HCT116 (cell line): ENCODE results near the gene WNT9A. TPM values are rescaled to one million over a fixed set of nuclear protein-coding genes. Genes with fewer than 3 reads are reported as not detected.

ENCODE experiments used
- ATAC-seq: fragments of 200-7000 bp; cut with Tn5 transposase; 2 replicates; pipeline ENCODE4 v1.9.1; 2020; ENCODE audit warnings: mild to moderate bottlenecking, moderate library complexity
- BruUV-seq: library from RNA; stranded (reverse); fragments of 400-500 nt; replicated peaks from 2 replicates; lab custom pipeline; 2021; lab: Mats Ljungman, UMichigan
- CTCF ChIA-PET: fragments of 300-600 bp; sonication (Branson Sonifier 250); formaldehyde crosslinking; loops from one replicate; lab custom pipeline; 2021; ENCODE audit warnings: antibody characterized with exemption; lab: Charles Lee
- POLR2A ChIA-PET: fragments of 300-600, 350-600 bp; sonication (Branson Sonifier 250); formaldehyde crosslinking; loops from one replicate; lab custom pipeline; 2021; ENCODE audit warnings: antibody characterized with exemption; lab: Charles Lee
- RAD21 ChIA-PET, 2 experiments: fragments of 300-600 bp; sonication (Branson Sonifier 250); formaldehyde crosslinking; loops; one replicate each; lab custom pipeline; 2023; ENCODE audit warnings: low total read pairs in 2 of 2; ENCODE audit not compliant: uncharacterized antibody in 2 of 2, unreplicated experiment in 2 of 2, low non-redundant PET in 1 of 2; lab: Charles Lee
- DNase-seq: peaks from one replicate; pipeline ENCODE4 v3.0.0-alpha.2; 2010; ENCODE audit warnings: low read depth, low spot score
- H2AFZ ChIP-seq: fragments of 200-600 bp; shearing (Covaris generic), sonication (generic); 2 replicates; pipeline ENCODE4 v1.6.1; 2017; ENCODE audit warnings: low read depth, mixed run types, mixed read lengths, antibody characterized with exemption, low read length; ENCODE audit not compliant: poor library complexity, severe bottlenecking
- H3K27ac ChIP-seq: 2 replicates; pipeline ENCODE4 v1.5.1; 2012; ENCODE audit warnings: low read depth, low read length
- H3K27me3 ChIP-seq: fragments of 200-600 bp; sonication (generic); 2 replicates; pipeline ENCODE4 v1.6.1; 2016; ENCODE audit warnings: mixed run types, low read length, mixed read lengths; ENCODE audit not compliant: insufficient read depth
- H3K36me3 ChIP-seq, 2 experiments: fragments of 200-500 bp in 1 of 2; fragments of 200-600 bp in 1 of 2; sonication (Bioruptor generic) in 1 of 2; sonication (generic) in 1 of 2; 2 replicates each; pipeline versions ENCODE4 v1.5.1 to v1.6.1; 2014 to 2016; ENCODE audit warnings: low read length in 2 of 2, inconsistent platforms in 1 of 2, mixed read lengths in 1 of 2, mixed run types in 1 of 2; ENCODE audit not compliant: insufficient read depth in 2 of 2, control insufficient read depth in 1 of 2
- H3K4me1 ChIP-seq, 2 experiments: fragments of 200-600 bp in 1 of 2; sonication (generic) in 1 of 2; 2 replicates each; pipeline versions ENCODE4 v1.5.1 to v1.6.1; 2012 to 2017; ENCODE audit warnings: low read length in 2 of 2, inconsistent platforms in 1 of 2, mild to moderate bottlenecking in 1 of 2, mixed read lengths in 1 of 2, mixed run types in 1 of 2, moderate library complexity in 1 of 2; ENCODE audit not compliant: insufficient read depth in 2 of 2, control insufficient read depth in 1 of 2
- H3K4me2 ChIP-seq: fragments of 200-600 bp; sonication (generic); 2 replicates; pipeline ENCODE4 v1.6.1; 2017; ENCODE audit warnings: mixed run types, low read length, mixed read lengths
- H3K4me3 ChIP-seq, 2 experiments: fragments of 200-600 bp in 1 of 2; sonication (generic) in 1 of 2; replicated peaks in 1 of 2; 2 replicates each; pipeline ENCODE4 v1.5.1; 2011 to 2016; ENCODE audit warnings: low read length in 2 of 2, control low read depth in 1 of 2, low read depth in 1 of 2, mild to moderate bottlenecking in 1 of 2, mixed read lengths in 1 of 2, mixed run types in 1 of 2
- H3K79me2 ChIP-seq: fragments of 200-600 bp; sonication (generic); 2 replicates; pipeline ENCODE4 v1.6.1; 2017; ENCODE audit warnings: mild to moderate bottlenecking, mixed run types, low read length, moderate library complexity, mixed read lengths; ENCODE audit not compliant: insufficient read depth
- H3K9ac ChIP-seq: fragments of 200-600 bp; sonication (generic); 2 replicates; pipeline ENCODE4 v1.6.1; 2016; ENCODE audit warnings: low read length, mixed read lengths
- H3K9me2 ChIP-seq: fragments of 200-600 bp; sonication (generic), shearing (Covaris generic); 2 replicates; pipeline ENCODE4 v1.6.1; 2017; ENCODE audit warnings: mixed run types, mild to moderate bottlenecking, moderate library complexity; ENCODE audit not compliant: insufficient read depth
- H3K9me3 ChIP-seq, 2 experiments: fragments of 200-500 bp in 1 of 2; fragments of 200-600 bp in 1 of 2; sonication (Bioruptor generic) in 1 of 2; sonication (generic) in 1 of 2; 2 replicates each; pipeline ENCODE4 v1.6.1; 2014 to 2017; ENCODE audit warnings: low read length in 2 of 2, mixed read lengths in 2 of 2, inconsistent platforms in 1 of 2, low read depth in 1 of 2, mild to moderate bottlenecking in 1 of 2, mixed run types in 1 of 2, moderate library complexity in 1 of 2; ENCODE audit not compliant: control insufficient read depth in 1 of 2, insufficient read depth in 1 of 2
- H4K20me1 ChIP-seq: fragments of 200-600 bp; sonication (generic), shearing (Covaris generic); 2 replicates; pipeline ENCODE4 v1.6.1; 2017; ENCODE audit warnings: mixed run types, mild to moderate bottlenecking, moderate library complexity; ENCODE audit not compliant: insufficient read depth
- JUND ChIP-seq: IDR thresholded peaks from 2 replicates; pipeline ENCODE4 v1.6.1; 2012
- POLR2AphosphoS5 ChIP-seq: IDR thresholded peaks from 2 replicates; pipeline ENCODE4 v1.6.1; 2011; ENCODE audit warnings: mild to moderate bottlenecking, low read depth, low read length, moderate library complexity
- TCF7L2 ChIP-seq: IDR thresholded peaks from 2 replicates; pipeline ENCODE4 v1.7.0; 2011; ENCODE audit warnings: borderline replicate concordance, inconsistent platforms; ENCODE audit not compliant: insufficient read depth, insufficient read length; ENCODE audit errors: extremely low read depth
- YY1 ChIP-seq: IDR thresholded peaks from 2 replicates; pipeline ENCODE4 v1.6.1; 2011; ENCODE audit warnings: low read length, low read depth, moderate library complexity, mild to moderate bottlenecking; ENCODE audit not compliant: insufficient replicate concordance; ENCODE audit errors: extremely low read depth
- intact Hi-C: fragments of 100-400 bp; cut with micrococcal nuclease; formaldehyde crosslinking; loops from 2 replicates; pipeline ENCODE4 v1.10.0; 2022
- total RNA-seq: library from RNA; stranded (reverse); gene quantifications from one replicate; pipeline ENCODE4 v1.2.1, GENCODE V29; 2021; ENCODE audit not compliant: unreplicated experiment
- TF ChIP-seq, protein P1 (sequence below): IDR thresholded peaks from 2 replicates; pipeline ENCODE4 v1.6.1; 2011; ENCODE audit warnings: mild to moderate bottlenecking, low read length, moderate library complexity; ENCODE audit not compliant: insufficient replicate concordance; ENCODE audit errors: extremely low read depth
- TF ChIP-seq, protein P2 (sequence below), 3 experiments: fragments of 200-600 bp in 1 of 3; sonication (generic) in 1 of 3; IDR thresholded peaks in 2 of 3; conservative IDR thresholded peaks in 1 of 3; 2 replicates each; pipeline ENCODE4 v1.5.1; 2012 to 2017; ENCODE audit warnings: low read depth in 2 of 3, low read length in 2 of 3, antibody characterized with exemption in 1 of 3, borderline replicate concordance in 1 of 3, control low read depth in 1 of 3, mild to moderate bottlenecking in 1 of 3, mixed read lengths in 1 of 3, mixed run types in 1 of 3, moderate library complexity in 1 of 3; ENCODE audit not compliant: insufficient read depth in 1 of 3
- TF ChIP-seq, protein P3 (sequence below): IDR thresholded peaks from 2 replicates; pipeline ENCODE4 v1.6.1; 2012; ENCODE audit warnings: low read depth

The WNT9A gene
- total RNA-seq, 1 experiment from 2014 or later = 5.6 TPM

DNA sequence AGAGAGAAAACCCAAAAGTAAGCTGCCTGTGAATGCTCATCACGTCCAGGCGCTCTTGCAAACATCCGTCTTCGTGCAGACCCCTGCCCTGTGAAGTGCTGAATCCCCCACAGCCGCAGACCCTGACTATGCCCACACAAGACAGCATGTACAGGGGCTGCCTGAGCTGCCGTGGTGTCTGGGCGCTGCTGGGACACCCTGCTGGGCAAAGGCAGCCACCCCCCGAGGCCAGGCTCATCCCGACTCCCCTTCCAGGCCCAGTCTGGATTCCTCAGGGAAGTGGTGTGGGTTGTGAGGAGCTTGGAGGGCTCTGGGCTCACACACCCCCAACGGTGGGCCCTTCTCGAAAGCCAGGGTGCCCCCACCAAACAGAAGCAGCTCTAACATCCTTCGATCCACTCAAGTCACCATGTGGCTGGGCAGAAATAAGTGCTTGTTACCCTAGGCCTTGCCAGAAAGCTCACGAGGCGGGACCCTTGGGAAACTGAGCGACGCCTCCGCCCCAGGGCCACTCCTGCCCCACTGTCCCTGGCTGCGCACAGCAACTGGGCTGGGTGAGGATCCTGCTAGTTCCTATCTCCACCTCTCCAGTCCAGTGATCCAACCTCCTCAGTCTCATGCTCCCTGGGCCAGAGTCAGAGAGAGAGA, 4.8 kb upstream of the WNT9A start:
- DNase-seq = no peak
- no TSS peak for BruUV-seq
- Histone ChIP-seq H3K4me2 (no peak overlapping the region), H3K4me3 (no peak overlapping the region), H3K36me3 (no peaks in the 10 kb centered on the region), H3K27me3 (no peaks in the 10 kb centered on the region), H4K20me1 (no peaks in the 10 kb centered on the region), H3K9me3 (no peaks in the 10 kb centered on the region; a peak in 1 of 4 replicates), H3K9ac (no peak overlapping the region), H2AFZ (no peak overlapping the region), H3K27ac (no peak overlapping the region), H3K79me2 (no peaks in the 10 kb centered on the region), H3K9me2 (no peaks in the 10 kb centered on the region), H3K4me1 (peaks cover 5 to 22% of the 10 kb centered on the region in 2 experiments; a peak in 3 of 4 replicates)
- ATAC-seq = no peak
- TF ChIP-seq JUND (no peak), YY1 (no peak), TCF7L2 (no peak), POLR2AphosphoS5 (no peak)
- TF ChIP-seq, protein P1, sequence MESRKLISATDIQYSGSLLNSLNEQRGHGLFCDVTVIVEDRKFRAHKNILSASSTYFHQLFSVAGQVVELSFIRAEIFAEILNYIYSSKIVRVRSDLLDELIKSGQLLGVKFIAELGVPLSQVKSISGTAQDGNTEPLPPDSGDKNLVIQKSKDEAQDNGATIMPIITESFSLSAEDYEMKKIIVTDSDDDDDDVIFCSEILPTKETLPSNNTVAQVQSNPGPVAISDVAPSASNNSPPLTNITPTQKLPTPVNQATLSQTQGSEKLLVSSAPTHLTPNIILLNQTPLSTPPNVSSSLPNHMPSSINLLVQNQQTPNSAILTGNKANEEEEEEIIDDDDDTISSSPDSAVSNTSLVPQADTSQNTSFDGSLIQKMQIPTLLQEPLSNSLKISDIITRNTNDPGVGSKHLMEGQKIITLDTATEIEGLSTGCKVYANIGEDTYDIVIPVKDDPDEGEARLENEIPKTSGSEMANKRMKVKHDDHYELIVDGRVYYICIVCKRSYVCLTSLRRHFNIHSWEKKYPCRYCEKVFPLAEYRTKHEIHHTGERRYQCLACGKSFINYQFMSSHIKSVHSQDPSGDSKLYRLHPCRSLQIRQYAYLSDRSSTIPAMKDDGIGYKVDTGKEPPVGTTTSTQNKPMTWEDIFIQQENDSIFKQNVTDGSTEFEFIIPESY = no peak
- TF ChIP-seq, protein P2, sequence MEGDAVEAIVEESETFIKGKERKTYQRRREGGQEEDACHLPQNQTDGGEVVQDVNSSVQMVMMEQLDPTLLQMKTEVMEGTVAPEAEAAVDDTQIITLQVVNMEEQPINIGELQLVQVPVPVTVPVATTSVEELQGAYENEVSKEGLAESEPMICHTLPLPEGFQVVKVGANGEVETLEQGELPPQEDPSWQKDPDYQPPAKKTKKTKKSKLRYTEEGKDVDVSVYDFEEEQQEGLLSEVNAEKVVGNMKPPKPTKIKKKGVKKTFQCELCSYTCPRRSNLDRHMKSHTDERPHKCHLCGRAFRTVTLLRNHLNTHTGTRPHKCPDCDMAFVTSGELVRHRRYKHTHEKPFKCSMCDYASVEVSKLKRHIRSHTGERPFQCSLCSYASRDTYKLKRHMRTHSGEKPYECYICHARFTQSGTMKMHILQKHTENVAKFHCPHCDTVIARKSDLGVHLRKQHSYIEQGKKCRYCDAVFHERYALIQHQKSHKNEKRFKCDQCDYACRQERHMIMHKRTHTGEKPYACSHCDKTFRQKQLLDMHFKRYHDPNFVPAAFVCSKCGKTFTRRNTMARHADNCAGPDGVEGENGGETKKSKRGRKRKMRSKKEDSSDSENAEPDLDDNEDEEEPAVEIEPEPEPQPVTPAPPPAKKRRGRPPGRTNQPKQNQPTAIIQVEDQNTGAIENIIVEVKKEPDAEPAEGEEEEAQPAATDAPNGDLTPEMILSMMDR (IDR thresholded peaks at IDR 0.05 in 2 of 3, conservative IDR thresholded peaks at IDR 0.05 in 1 of 3; ENCODE audit: borderline replicate concordance in 1 of 3, insufficient read depth in 1 of 3, low read depth in 2 of 3, low read length in 2 of 3) = no peak
- TF ChIP-seq, protein P3, sequence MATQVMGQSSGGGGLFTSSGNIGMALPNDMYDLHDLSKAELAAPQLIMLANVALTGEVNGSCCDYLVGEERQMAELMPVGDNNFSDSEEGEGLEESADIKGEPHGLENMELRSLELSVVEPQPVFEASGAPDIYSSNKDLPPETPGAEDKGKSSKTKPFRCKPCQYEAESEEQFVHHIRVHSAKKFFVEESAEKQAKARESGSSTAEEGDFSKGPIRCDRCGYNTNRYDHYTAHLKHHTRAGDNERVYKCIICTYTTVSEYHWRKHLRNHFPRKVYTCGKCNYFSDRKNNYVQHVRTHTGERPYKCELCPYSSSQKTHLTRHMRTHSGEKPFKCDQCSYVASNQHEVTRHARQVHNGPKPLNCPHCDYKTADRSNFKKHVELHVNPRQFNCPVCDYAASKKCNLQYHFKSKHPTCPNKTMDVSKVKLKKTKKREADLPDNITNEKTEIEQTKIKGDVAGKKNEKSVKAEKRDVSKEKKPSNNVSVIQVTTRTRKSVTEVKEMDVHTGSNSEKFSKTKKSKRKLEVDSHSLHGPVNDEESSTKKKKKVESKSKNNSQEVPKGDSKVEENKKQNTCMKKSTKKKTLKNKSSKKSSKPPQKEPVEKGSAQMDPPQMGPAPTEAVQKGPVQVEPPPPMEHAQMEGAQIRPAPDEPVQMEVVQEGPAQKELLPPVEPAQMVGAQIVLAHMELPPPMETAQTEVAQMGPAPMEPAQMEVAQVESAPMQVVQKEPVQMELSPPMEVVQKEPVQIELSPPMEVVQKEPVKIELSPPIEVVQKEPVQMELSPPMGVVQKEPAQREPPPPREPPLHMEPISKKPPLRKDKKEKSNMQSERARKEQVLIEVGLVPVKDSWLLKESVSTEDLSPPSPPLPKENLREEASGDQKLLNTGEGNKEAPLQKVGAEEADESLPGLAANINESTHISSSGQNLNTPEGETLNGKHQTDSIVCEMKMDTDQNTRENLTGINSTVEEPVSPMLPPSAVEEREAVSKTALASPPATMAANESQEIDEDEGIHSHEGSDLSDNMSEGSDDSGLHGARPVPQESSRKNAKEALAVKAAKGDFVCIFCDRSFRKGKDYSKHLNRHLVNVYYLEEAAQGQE = no peak
- ChIA-PET POLR2A (no interaction called here), CTCF (no interaction called here), RAD21 (no interaction called here)
- intact Hi-C loops = no loop called here
